Ectodermal cell (in vitro differentiated cells): ENCODE results near the gene PPT1.

Experiments used
- H3K27ac ChIP-seq: 2 replicates; pipeline ENCODE4 v1.7.0; 2013; ENCODE audit warnings: mild to moderate bottlenecking, low read depth, low read length; ENCODE audit not compliant: insufficient read depth, poor library complexity, severe bottlenecking
- H3K27me3 ChIP-seq: 2 replicates; pipeline ENCODE4 v1.7.0; 2013; ENCODE audit warnings: mild to moderate bottlenecking, low read length; ENCODE audit not compliant: insufficient read depth, control insufficient read depth, poor library complexity, severe bottlenecking
- H3K36me3 ChIP-seq: one replicate; pipeline ENCODE4 v1.7.0; 2013; ENCODE audit warnings: low read length; ENCODE audit not compliant: control insufficient read depth, insufficient read depth
- H3K4me1 ChIP-seq: one replicate; pipeline ENCODE4 v1.7.0; 2013; ENCODE audit warnings: low read length; ENCODE audit not compliant: control insufficient read depth, insufficient read depth
- H3K4me3 ChIP-seq: 2 replicates; pipeline ENCODE4 v1.7.0; 2013; ENCODE audit warnings: low read depth, low read length, control low read depth; ENCODE audit not compliant: insufficient read depth
- H3K9me3 ChIP-seq: 2 replicates; pipeline ENCODE4 v1.7.0; 2013; ENCODE audit warnings: mild to moderate bottlenecking, low read length, moderate library complexity; ENCODE audit not compliant: control insufficient read depth
- WGBS, 2 experiments: methylation state at CpG; one replicate each; pipeline ENCODE4 v1.1.7; 2013; ENCODE audit warnings: missing lambda C conversion rate in 2 of 2; 5-methylcytosine and 5-hydroxymethylcytosine counted together

PPT1 gene

DNA sequence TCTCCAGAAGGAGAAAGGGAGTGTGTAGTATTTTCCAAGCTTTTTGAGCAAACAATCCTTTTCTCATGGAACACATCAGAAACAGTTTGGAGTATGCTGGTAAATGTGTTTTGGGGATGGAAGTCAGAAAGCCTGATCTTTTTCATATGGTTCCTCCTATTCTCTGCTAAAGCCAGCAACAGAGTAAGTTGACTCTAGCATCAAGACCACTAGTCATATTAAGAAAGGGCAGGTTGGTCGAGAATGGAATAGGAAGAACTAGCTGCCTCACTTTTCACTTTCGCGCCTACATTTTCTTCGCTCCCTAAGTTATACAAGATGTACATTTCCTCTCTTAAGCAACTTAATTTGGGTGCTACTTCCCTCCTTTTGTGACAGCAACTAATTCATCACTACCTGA is 24.0 kb downstream of the PPT1 start:
- no peak overlapping the region for H3K4me3 ChIP-seq
- WGBS, 2 experiments, result 93 to 94% methylated on average over 4 of the region's 4 CpGs
- H3K27me3 ChIP-seq, result no peaks in the 10 kb centered on the region
- peaks cover 36% of the 10 kb centered on the region for H3K36me3 ChIP-seq
- no peaks in the 10 kb centered on the region for H3K4me1 ChIP-seq
- no peak overlapping the region for H3K27ac ChIP-seq
- no peaks in the 10 kb centered on the region for H3K9me3 ChIP-seq

DNA sequence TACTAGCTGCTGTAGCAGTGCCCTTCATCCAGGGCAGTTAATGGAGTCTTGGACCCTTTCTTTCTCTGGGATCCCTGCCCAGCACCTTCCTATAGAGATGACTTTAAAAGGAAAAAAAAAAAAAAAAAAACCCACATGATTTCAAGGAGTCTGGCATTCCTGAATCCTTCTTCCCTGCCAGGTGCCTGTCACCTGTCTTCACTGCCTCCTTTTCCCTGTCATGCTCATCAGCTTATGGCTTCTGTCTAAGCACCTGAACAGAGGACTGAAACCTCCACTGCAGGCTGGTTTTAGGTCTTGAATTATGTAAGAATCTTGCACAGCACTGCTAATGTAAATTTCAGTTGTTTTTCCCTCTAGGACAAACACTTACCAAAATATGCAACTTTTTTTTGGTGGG is 24.9 kb downstream of the PPT1 start:
- Histone ChIP-seq H3K27me3 (no peaks in the 10 kb centered on the region), H3K36me3 (peaks cover 37% of the 10 kb centered on the region), H3K4me1 (no peaks in the 10 kb centered on the region), H3K9me3 (no peaks in the 10 kb centered on the region), H3K27ac (no peak overlapping the region), H3K4me3 (no peak overlapping the region)

DNA sequence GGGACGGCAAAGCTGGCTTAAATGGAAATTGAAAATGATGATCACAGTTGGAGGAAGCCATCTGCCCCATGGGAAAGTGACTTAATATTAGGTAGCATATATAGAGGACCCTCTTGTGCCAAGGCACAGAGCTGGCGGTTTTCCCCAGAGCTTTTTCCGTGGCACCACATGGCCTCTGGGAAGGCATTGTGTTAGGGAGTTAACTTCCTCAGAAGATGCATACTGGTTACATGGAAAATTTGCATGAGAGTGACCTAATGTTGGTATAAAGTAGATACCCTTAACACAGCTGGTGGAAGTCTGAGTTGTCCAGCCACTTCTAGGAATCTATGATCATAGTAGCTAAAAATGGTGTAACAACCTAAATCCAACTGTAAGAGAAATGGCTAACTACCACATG is 29.2 kb downstream of the PPT1 start:
- H3K27ac ChIP-seq, result no peak overlapping the region
- peaks cover 42% of the 10 kb centered on the region for H3K36me3 ChIP-seq
- 95 to 96% methylated on average over 3 of the region's 3 CpGs for WGBS, 2 experiments
- no peak overlapping the region for H3K4me3 ChIP-seq
- no peaks in the 10 kb centered on the region for H3K9me3 ChIP-seq
- H3K27me3 ChIP-seq, result no peaks in the 10 kb centered on the region
- no peaks in the 10 kb centered on the region for H3K4me1 ChIP-seq

DNA sequence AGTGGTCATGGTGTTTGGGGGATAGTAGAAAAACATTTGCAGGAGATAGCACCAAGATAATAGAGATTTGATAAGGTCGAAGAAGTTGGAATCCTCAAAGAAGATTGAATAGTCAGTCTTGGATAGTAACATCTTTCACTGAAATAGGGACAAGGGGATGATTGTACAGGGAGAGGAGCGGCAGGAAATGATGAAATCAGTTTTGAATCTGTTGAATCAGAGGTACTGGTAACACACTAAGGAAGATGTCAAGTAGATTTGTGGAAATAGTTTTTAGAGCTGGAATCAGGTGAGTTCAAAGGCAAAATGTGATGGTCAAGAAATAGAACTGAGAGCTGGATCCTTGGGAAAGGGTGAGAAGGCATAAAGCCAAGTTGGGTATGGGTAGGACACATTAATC is 30.0 kb downstream of the PPT1 start:
- Histone ChIP-seq H3K36me3 (peaks cover 37% of the 10 kb centered on the region), H3K4me3 (no peak overlapping the region), H3K27me3 (no peaks in the 10 kb centered on the region), H3K4me1 (no peaks in the 10 kb centered on the region), H3K27ac (no peak overlapping the region), H3K9me3 (no peaks in the 10 kb centered on the region)
- 92 to 99% methylated on average over 2 of the region's 2 CpGs for WGBS, 2 experiments

DNA sequence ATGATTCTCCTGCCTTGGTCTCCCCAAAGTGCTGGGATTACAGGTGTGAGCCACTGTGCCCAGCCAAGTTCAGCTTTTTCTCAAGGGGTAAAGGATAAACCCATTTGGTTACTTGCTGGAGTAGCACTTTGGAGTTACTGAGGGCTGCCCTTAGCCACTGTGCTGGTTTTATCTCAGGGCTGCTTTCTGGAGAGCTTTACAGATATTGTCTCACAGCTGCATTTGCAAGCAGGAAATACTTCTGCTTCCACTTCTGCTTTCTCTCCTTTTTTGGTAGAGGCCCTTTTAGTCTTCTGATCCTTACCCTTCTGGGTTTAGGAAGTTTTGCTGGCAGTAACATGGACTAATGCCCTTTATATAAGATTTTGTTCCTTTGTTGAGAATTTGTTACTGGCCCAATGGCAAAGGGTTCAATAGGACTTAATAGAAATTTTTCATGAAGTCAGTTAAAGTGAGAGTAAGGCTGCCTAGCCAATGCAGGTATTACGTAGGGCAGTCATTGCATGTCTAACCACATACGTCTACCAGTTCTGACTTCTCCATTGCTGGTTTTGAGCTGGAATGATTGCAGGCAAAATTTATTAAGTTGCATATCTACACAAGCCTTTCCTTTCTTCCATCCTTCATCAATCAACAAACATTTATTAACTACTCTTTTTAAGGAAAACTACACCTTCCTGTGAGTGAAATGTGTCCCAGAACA is 32.1 kb downstream of the PPT1 start:
- peaks cover 43% of the 10 kb centered on the region for H3K36me3 ChIP-seq
- no peaks in the 10 kb centered on the region for H3K27me3 ChIP-seq
- H3K4me3 ChIP-seq, result no peak overlapping the region
- WGBS, 2 experiments, result 97% methylated on average over 2 of the region's 2 CpGs
- no peaks in the 10 kb centered on the region for H3K4me1 ChIP-seq
- H3K27ac ChIP-seq, result no peak overlapping the region
- H3K9me3 ChIP-seq, result no peaks in the 10 kb centered on the region

DNA sequence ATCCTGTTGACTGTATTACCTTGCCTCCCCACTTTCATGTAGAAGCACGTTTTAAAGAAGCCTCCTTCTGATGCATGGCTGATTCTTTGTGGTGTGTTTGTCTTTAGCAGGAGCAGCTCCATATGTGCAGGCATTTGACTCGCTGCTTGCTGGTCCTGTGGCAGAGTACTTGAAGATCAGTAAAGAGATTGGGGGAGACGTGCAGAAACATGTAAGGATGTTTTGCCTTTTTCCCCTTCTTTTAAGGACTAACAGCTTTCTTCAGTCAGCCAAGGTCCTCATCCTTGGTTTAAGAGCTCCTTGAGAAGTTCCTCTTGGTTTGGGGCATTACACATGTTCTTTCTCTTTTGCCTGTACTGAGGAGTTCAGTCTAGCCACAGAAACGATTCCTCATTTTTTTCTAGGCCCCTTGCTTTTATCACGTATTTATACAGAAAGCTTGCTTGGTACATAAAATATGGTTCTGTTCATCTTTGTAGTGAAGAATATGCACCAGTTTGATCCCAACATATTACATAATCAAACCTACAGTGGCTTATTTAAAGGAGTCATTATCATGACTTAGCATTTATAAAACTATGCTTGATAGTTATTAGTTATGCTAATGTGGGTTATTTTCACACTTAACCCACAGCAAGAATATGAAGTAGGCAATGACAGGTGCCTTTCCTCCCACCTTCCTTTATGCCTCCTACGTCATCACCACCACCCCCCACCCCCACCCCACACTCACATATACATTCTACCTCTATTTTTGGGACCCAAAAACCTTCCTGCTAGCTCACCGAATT is 36.9 kb downstream of the PPT1 start:
- H3K36me3 ChIP-seq, result peaks cover 34% of the 10 kb centered on the region
- H3K27ac ChIP-seq, result no peak overlapping the region
- no peaks in the 10 kb centered on the region for H3K27me3 ChIP-seq
- H3K4me3 ChIP-seq, result no peak overlapping the region
- H3K4me1 ChIP-seq, result no peaks in the 10 kb centered on the region
- H3K9me3 ChIP-seq, result no peaks in the 10 kb centered on the region
- WGBS, 2 experiments, result 88 to 91% methylated on average over 6 to 7 of the region's 7 CpGs

DNA sequence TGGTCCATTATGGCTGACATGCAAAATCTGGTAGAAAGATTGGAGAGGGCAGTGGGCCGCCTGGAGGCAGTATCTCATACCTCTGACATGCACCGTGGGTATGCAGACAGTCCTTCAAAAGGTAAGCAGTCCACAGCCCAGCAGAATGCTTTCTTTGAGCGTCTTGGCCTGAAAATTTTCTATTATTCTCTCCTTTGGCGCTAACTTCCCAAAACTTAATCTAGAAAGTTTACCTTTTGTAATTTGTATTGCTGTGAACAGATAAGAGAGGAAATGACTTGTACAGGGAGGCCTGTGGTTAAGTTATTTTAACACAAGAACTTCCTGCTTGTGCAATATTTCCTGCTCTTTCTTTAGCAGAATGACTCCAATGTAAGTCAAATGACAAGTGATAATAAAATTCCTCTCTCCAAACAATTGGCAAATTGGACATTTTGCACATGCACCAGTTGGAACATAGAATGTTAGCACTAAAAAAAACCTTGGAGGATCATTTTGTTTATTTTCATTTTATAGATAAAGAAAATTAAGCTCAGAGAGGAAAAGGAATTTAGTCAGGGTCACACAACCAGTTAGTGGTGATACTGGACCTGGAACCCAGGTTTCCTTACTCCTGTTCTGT is 37.6 kb downstream of the PPT1 start:
- Histone ChIP-seq H3K27ac (no peak overlapping the region), H3K27me3 (no peaks in the 10 kb centered on the region), H3K9me3 (no peaks in the 10 kb centered on the region), H3K36me3 (peaks cover 27% of the 10 kb centered on the region), H3K4me3 (no peak overlapping the region), H3K4me1 (no peaks in the 10 kb centered on the region)
- 59 to 70% methylated on average over 3 to 4 of the region's 4 CpGs for WGBS, 2 experiments

DNA sequence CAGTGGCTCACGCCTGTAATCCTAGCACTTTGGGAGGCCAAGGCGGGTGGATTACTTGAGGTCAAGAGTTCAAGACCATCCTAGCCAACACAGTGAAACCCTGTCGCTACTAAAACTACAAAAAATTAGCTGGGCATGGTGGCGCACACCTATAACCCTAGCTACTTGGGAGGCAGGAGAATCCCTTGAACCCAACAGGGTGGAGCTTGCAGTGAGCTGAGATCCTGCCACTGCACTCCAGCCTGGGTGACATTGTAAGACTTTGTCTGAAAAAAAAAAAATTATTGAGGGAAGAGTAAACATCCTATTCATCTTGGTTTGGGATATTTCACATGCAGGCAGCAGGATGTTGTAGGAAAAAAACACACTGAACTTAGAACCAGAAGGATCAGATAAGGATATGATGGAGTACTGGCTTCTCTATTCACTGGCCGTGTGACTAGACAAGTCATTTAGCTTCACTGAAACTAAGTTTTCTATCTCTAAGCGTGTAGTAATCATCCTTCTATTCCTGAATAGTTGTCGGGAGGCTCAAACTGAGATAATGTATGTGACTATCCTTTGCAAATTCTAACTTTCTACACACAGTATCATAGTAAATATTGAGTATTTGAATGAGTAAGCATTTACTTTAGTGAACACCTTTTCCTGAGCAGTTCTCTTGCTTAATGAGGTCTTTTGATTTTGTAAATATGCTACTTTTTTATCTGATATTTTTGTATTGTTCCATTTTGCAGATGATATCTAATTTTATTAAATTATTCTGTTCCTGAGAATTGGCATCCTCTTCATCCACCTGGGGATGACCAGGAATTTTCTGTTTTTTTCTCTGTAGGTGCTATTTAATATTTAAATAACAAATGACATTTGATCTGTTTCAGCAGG is 38.4 kb downstream of the PPT1 start:
- no peaks in the 10 kb centered on the region for H3K27me3 ChIP-seq
- no peak overlapping the region for H3K27ac ChIP-seq
- no peak overlapping the region for H3K4me3 ChIP-seq
- no peaks in the 10 kb centered on the region for H3K4me1 ChIP-seq
- 91 to 94% methylated on average over 6 to 7 of the region's 7 CpGs for WGBS, 2 experiments
- H3K36me3 ChIP-seq, result peaks cover 21% of the 10 kb centered on the region
- H3K9me3 ChIP-seq, result no peaks in the 10 kb centered on the region

DNA sequence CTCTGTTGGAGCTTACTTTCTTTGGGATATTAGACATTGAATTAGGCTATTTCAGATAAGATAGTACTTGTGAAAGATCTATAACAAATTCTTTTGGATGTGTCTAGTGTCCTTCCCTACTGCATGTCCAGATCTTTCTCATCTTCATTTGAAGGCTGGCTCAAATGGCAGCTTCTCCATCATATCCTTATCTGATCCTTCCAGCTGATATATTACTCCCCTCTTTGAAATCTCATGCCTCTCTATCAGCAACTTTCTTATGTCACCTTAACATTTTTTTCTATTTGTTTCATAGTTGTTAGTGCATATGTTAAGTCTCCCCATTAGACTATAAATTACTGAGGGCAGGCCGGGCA is 39.0 kb downstream of the PPT1 start:
- Histone ChIP-seq H3K36me3 (peaks cover 21% of the 10 kb centered on the region), H3K9me3 (no peaks in the 10 kb centered on the region), H3K4me1 (no peaks in the 10 kb centered on the region), H3K27ac (no peak overlapping the region), H3K27me3 (no peaks in the 10 kb centered on the region), H3K4me3 (no peak overlapping the region)
- WGBS, 2 experiments, result 92% methylated on average over 1 of the region's 1 CpG
